CD4-positive, alpha-beta T cell (primary cell): ENCODE measurements around the gene CHRM4. TPM values are rescaled to one million over a fixed set of nuclear protein-coding genes. Genes with fewer than 3 reads are reported as not detected.

Source experiments
- ATAC-seq: fragments of 200-7000 bp; cut with Tn5 transposase; one replicate; pipeline ENCODE4 v1.10.0; 2022; ENCODE audit warnings: mild to moderate bottlenecking; ENCODE audit not compliant: poor library complexity
- CTCF ChIA-PET: fragments of 350-600 bp; sonication (Branson Sonifier 250); formaldehyde crosslinking; loops from one replicate; lab custom pipeline; 2021; ENCODE audit warnings: antibody characterized with exemption, inconsistent platforms; lab: Charles Lee
- POLR2A ChIA-PET: fragments of 350-600 bp; sonication (Branson Sonifier 250); formaldehyde crosslinking; loops from one replicate; lab custom pipeline; 2021; ENCODE audit warnings: antibody characterized with exemption, inconsistent platforms; lab: Charles Lee
- DNase-seq, 14 experiments: peaks; one replicate each; pipeline ENCODE4 v3.0.0-alpha.2; 2013 to 2020; ENCODE audit warnings: mixed read lengths in 2 of 14
- H3K27ac ChIP-seq, 2 donors: one replicate each; pipeline versions ENCODE4 v1.5.1 to v1.7.0; 2013; ENCODE audit warnings: low read length in 2 of 2, low read depth in 1 of 2, mild to moderate bottlenecking in 1 of 2
- H3K27me3 ChIP-seq, 2 experiments: 1 replicate in 1 of 2; 2 replicates in 1 of 2; pipeline versions ENCODE4 v1.6.1 to v1.7.0; 2013; ENCODE audit warnings: low read length in 2 of 2, control low read depth in 1 of 2, mild to moderate bottlenecking in 1 of 2, moderate library complexity in 1 of 2; ENCODE audit not compliant: insufficient read depth in 2 of 2, control insufficient read depth in 1 of 2
- H3K36me3 ChIP-seq: one replicate; pipeline ENCODE4 v1.6.1; 2013; ENCODE audit warnings: low read length, control low read depth; ENCODE audit not compliant: insufficient read depth
- H3K4me1 ChIP-seq: one replicate; pipeline ENCODE4 v1.6.1; 2013; ENCODE audit warnings: low read length, control low read depth; ENCODE audit not compliant: insufficient read depth
- H3K4me3 ChIP-seq: one replicate; pipeline ENCODE4 v1.5.1; 2013; ENCODE audit warnings: mild to moderate bottlenecking, low read length, moderate library complexity
- H3K9me3 ChIP-seq, 2 experiments: 1 replicate in 1 of 2; 2 replicates in 1 of 2; pipeline versions ENCODE4 v1.6.1 to v1.7.0; 2013; ENCODE audit warnings: low read length in 2 of 2, mild to moderate bottlenecking in 2 of 2, control low read depth in 1 of 2, moderate library complexity in 1 of 2; ENCODE audit not compliant: control insufficient read depth in 1 of 2, insufficient read depth in 1 of 2
- H3K27ac Mint-ChIP-seq: one replicate; pipeline ENCODE4 v1.8.0; 2020; ENCODE audit warnings: mixed read lengths
- H3K27me3 Mint-ChIP-seq: one replicate; pipeline ENCODE4 v1.8.0; 2021; ENCODE audit warnings: mixed read lengths
- H3K36me3 Mint-ChIP-seq: one replicate; pipeline ENCODE4 v1.8.0; 2021; ENCODE audit warnings: low read depth, mixed read lengths
- H3K4me1 Mint-ChIP-seq: one replicate; pipeline ENCODE4 v1.8.0; 2021; ENCODE audit warnings: low read depth, mixed read lengths
- H3K4me3 Mint-ChIP-seq: one replicate; pipeline ENCODE4 v1.8.0; 2020; ENCODE audit warnings: mild to moderate bottlenecking, mixed read lengths
- H3K9me3 Mint-ChIP-seq: one replicate; pipeline ENCODE4 v1.8.0; 2020; ENCODE audit warnings: mixed read lengths
- CTCF ChIP-seq: fragments of 200-600 bp; IDR thresholded peaks from one replicate; pipeline ENCODE4 v1.8.0; 2022; ENCODE audit warnings: antibody characterized with exemption, mild to moderate bottlenecking
- intact Hi-C, 2 experiments: fragments of 100-400 bp; cut with DNase I in 1 of 2; cut with micrococcal nuclease in 1 of 2; formaldehyde crosslinking; loops; one replicate each; pipeline versions ENCODE4 v1.15.1 to v1.9.0; 2023 to 2025; cut with DNase I, micrococcal nuclease
- total RNA-seq, 174 experiments: library from RNA in 2 of 174; stranded (reverse) in 2 of 174; gene quantifications; one replicate each; pipeline ENCODE4 v1.2.3 and lab custom pipeline; 2021 to 2026

The CHRM4 gene
- total RNA-seq, 2 experiments from 2014 or later, result 3.2 to 3.7 TPM

GRCh38 chr11:46429717-46430116, 38.1 kb upstream of the CHRM4 start:
- H3K27me3 Mint-ChIP-seq, result no peaks in the 10 kb centered on the region
- ATAC-seq (no peak), DNase-seq (no peak)
- Histone ChIP-seq H3K27me3 (no peaks in the 10 kb centered on the region), H3K27ac (no peak overlapping the region), H3K4me1 (no peaks in the 10 kb centered on the region), H3K4me3 (no peak overlapping the region), H3K9me3 (no peaks in the 10 kb centered on the region), H3K36me3 (peaks cover 58% of the 10 kb centered on the region)
- no peaks in the 10 kb centered on the region for H3K4me1 Mint-ChIP-seq
- H3K4me3 Mint-ChIP-seq, result no peak overlapping the region
- TF ChIP-seq CTCF, result no peak
- H3K36me3 Mint-ChIP-seq, result peaks cover 88% of the 10 kb centered on the region
- ChIA-PET CTCF (no interaction called here), POLR2A (no interaction called here)
- no peaks in the 10 kb centered on the region for H3K9me3 Mint-ChIP-seq
- intact Hi-C loops, result no loop called here
- H3K27ac Mint-ChIP-seq, result no peak overlapping the region

GRCh38 chr11:46427364-46427763, 35.8 kb upstream of the CHRM4 start:
- H3K4me1 Mint-ChIP-seq, result no peaks in the 10 kb centered on the region
- no peak overlapping the region for H3K4me3 Mint-ChIP-seq
- DNase-seq, result no peak
- TF ChIP-seq CTCF, result no peak
- H3K36me3 Mint-ChIP-seq, result peaks cover 78% of the 10 kb centered on the region
- ChIA-PET CTCF (no interaction called here), POLR2A (no interaction called here)
- H3K27me3 Mint-ChIP-seq, result no peaks in the 10 kb centered on the region
- Histone ChIP-seq H3K4me1 (no peaks in the 10 kb centered on the region), H3K27ac (no peak overlapping the region), H3K27me3 (no peaks in the 10 kb centered on the region), H3K4me3 (no peak overlapping the region), H3K9me3 (no peaks in the 10 kb centered on the region), H3K36me3 (peaks cover 54% of the 10 kb centered on the region)
- ATAC-seq, result no peak
- intact Hi-C loops, result no loop called here
- no peaks in the 10 kb centered on the region for H3K9me3 Mint-ChIP-seq
- no peak overlapping the region for H3K27ac Mint-ChIP-seq

GRCh38 chr11:46426233-46426991, 34.8 kb upstream of the CHRM4 start:
- Mint-ChIP-seq H3K4me1 (no peaks in the 10 kb centered on the region), H3K27me3 (no peaks in the 10 kb centered on the region), H3K27ac (no peak overlapping the region), H3K4me3 (no peak overlapping the region), H3K9me3 (no peaks in the 10 kb centered on the region), H3K36me3 (peaks cover 78% of the 10 kb centered on the region)
- Histone ChIP-seq H3K4me1 (no peaks in the 10 kb centered on the region), H3K27me3 (no peaks in the 10 kb centered on the region), H3K4me3 (no peak overlapping the region), H3K27ac (no peak overlapping the region), H3K9me3 (no peaks in the 10 kb centered on the region), H3K36me3 (peaks cover 53% of the 10 kb centered on the region)
- ChIA-PET CTCF (no interaction called here), POLR2A (no interaction called here)
- DNase-seq, result no peak
- no peak for TF ChIP-seq CTCF
- intact Hi-C loops, result no loop called here
- ATAC-seq, result no peak
